Smooth muscle cell (in vitro differentiated cells): ENCODE measurements around the gene NLE1. TPM values are rescaled to one million over a fixed set of nuclear protein-coding genes. Genes with fewer than 3 reads are reported as not detected.

Source experiments
- DNase-seq: peaks from one replicate; lab custom pipeline; 2025; ENCODE audit not compliant: unreplicated experiment; lab: John Stamatoyannopoulos, UW
- H2AFZ ChIP-seq: fragments of 200-600 bp; sonication (generic); 2 replicates; pipeline ENCODE4 v1.6.0; 2016; ENCODE audit warnings: antibody characterized with exemption, low read depth, mild to moderate bottlenecking
- H3F3A ChIP-seq: fragments of 200-600 bp; sonication (generic); 2 replicates; pipeline ENCODE4 v1.6.0; 2017; ENCODE audit warnings: antibody characterized with exemption, low read depth
- H3K27ac ChIP-seq: fragments of 200-600 bp; sonication (generic); 2 replicates; pipeline ENCODE4 v1.5.1; 2016; ENCODE audit warnings: low read depth, mild to moderate bottlenecking
- H3K27me3 ChIP-seq: fragments of 200-600 bp; sonication (generic); 2 replicates; pipeline ENCODE4 v1.6.1; 2016; ENCODE audit warnings: low read depth, mild to moderate bottlenecking
- H3K36me3 ChIP-seq: fragments of 200-600 bp; sonication (generic); 2 replicates; pipeline ENCODE4 v1.5.1; 2016; ENCODE audit warnings: low read depth
- H3K4me1 ChIP-seq: fragments of 200-600 bp; sonication (generic); 2 replicates; pipeline ENCODE4 v1.5.1; 2016; ENCODE audit warnings: low read depth
- H3K4me2 ChIP-seq: fragments of 200-600 bp; sonication (generic); 2 replicates; pipeline ENCODE4 v1.6.0; 2016; ENCODE audit warnings: mild to moderate bottlenecking
- H3K4me3 ChIP-seq: fragments of 200-600 bp; sonication (generic); 2 replicates; pipeline ENCODE4 v1.5.1; 2016; ENCODE audit warnings: mild to moderate bottlenecking
- H3K79me2 ChIP-seq: fragments of 200-600 bp; sonication (generic); 2 replicates; pipeline ENCODE4 v1.6.0; 2016; ENCODE audit warnings: low read depth, mild to moderate bottlenecking
- H3K9ac ChIP-seq: fragments of 200-600 bp; sonication (generic); 2 replicates; pipeline ENCODE4 v1.6.0; 2016; ENCODE audit warnings: low read depth
- H3K9me3 ChIP-seq: fragments of 200-600 bp; sonication (generic); replicated peaks from 2 replicates; pipeline ENCODE4 v1.5.1; 2016; ENCODE audit warnings: low read depth
- H4K20me1 ChIP-seq: fragments of 200-600 bp; sonication (generic); 2 replicates; pipeline ENCODE4 v1.6.0; 2016; ENCODE audit warnings: low read depth
- WGBS: methylation state at CpG from one replicate; pipeline ENCODE4 v1.1.7; 2016; ENCODE audit warnings: low lambda C conversion rate; 5-methylcytosine and 5-hydroxymethylcytosine counted together
- polyA plus RNA-seq: library from polyadenylated mRNA; unstranded; fragments of >200 nt; fragmentation: Nextera tagmentation; extraction: Ambion mirVana; gene quantifications from 2 replicates; pipeline ENCODE4 v1.2.1, GENCODE V29; 2016
- total RNA-seq: library from RNA; depleted of rRNA; stranded (reverse); fragments of >200 nt; gene quantifications from 2 replicates; pipeline ENCODE4 v1.2.3, GENCODE V29; 2014
- TF ChIP-seq, protein P1 (sequence below): fragments of 200-600 bp; sonication (generic); IDR thresholded peaks from 2 replicates; pipeline ENCODE4 v1.5.1; 2017; ENCODE audit warnings: borderline replicate concordance, mild to moderate bottlenecking, antibody characterized with exemption; ENCODE audit not compliant: insufficient read depth, poor library complexity, severe bottlenecking

The NLE1 gene
- total and polyA plus RNA-seq, 2 experiments from 2014 or later, result 5.6 to 10.3 TPM

DNA sequence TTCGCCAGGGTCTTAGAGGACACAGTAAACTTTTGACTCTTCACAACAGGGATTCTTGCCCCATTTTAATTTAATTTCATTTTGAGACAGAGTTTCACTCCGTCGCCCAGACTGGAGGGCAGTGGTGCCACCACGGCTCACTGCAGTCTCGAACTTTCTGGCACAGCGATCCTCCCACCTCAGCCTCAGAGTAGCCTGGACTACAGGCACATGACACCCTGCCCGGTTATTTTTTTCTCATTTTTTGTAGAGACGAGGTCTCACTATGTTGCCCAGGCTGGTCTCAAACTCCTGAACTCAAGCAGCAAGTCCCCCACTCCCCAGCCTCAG is 329 bp upstream of the NLE1 start:
- Histone ChIP-seq H3K9ac (no peak overlapping the region), H3K4me2 (peak overlapping the region; percentile 98), H4K20me1 (no peaks in the 10 kb centered on the region), H3K4me3 (peak overlapping the region; percentile 81), H3K4me1 (peaks cover 8% of the 10 kb centered on the region), H3K27ac (no peak overlapping the region), H3F3A (no peaks in the 10 kb centered on the region), H3K36me3 (no peaks in the 10 kb centered on the region), H3K27me3 (no peaks in the 10 kb centered on the region), H3K79me2 (peaks cover 13% of the 10 kb centered on the region), H3K9me3 (no peaks in the 10 kb centered on the region), H2AFZ (peak overlapping the region; percentile 98)
- WGBS, result 67% methylated on average over 8 of the region's 8 CpGs
- TF ChIP-seq, protein P1, sequence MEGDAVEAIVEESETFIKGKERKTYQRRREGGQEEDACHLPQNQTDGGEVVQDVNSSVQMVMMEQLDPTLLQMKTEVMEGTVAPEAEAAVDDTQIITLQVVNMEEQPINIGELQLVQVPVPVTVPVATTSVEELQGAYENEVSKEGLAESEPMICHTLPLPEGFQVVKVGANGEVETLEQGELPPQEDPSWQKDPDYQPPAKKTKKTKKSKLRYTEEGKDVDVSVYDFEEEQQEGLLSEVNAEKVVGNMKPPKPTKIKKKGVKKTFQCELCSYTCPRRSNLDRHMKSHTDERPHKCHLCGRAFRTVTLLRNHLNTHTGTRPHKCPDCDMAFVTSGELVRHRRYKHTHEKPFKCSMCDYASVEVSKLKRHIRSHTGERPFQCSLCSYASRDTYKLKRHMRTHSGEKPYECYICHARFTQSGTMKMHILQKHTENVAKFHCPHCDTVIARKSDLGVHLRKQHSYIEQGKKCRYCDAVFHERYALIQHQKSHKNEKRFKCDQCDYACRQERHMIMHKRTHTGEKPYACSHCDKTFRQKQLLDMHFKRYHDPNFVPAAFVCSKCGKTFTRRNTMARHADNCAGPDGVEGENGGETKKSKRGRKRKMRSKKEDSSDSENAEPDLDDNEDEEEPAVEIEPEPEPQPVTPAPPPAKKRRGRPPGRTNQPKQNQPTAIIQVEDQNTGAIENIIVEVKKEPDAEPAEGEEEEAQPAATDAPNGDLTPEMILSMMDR, result no peak
- DNase-seq, result no peak

DNA sequence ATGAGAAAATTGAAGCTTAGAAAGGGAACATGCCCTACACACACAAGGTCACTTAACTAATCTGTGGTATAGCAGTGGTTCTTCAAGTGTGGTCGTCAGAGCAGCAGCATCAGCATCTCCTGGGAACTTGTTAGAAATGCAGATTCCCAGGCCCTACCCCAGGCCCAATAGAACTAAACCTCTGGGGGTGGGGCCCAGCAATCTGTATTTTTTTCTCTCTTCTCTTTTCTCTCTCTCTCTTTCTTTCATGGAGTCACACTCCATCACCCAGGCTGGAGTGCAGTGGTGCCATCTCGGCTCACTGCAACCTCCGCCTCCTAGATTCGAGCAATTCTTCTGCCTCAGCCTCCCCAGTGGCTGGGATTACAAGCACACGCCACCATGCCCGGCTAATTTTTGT is 3.9 kb downstream of the NLE1 start:
- 98% methylated on average over 6 of the region's 6 CpGs for WGBS
- Histone ChIP-seq H3K36me3 (no peaks in the 10 kb centered on the region), H4K20me1 (no peaks in the 10 kb centered on the region), H3F3A (no peaks in the 10 kb centered on the region), H3K27ac (no peak overlapping the region), H2AFZ (no peak overlapping the region), H3K4me3 (no peak overlapping the region), H3K4me2 (no peak overlapping the region), H3K4me1 (peaks cover 8% of the 10 kb centered on the region), H3K79me2 (peaks cover 13% of the 10 kb centered on the region), H3K9me3 (no peaks in the 10 kb centered on the region), H3K9ac (no peak overlapping the region), H3K27me3 (no peaks in the 10 kb centered on the region)
- TF ChIP-seq, protein P1, result no peak
- no peak for DNase-seq

DNA sequence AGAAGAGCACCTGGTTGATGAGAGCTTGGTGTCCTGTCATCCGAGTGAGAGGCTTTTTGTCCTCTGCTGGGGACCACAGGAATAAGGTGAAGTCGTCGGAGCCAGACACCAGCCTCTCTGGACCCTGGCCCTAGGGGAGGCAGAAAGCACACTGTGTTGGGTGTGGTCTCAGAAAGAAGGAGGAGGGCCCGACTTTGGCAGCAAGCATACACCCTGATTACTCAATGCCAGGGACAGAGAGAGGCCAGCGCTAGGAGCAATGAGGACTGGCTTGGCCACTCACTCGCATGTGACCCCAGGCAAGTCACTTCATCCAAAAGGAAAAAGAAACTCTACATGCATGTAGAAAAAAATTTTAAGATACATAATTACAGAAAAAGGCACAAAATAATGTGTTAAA is 6.8 kb downstream of the NLE1 start:
- H3F3A ChIP-seq, result no peaks in the 10 kb centered on the region
- no peak overlapping the region for H3K27ac ChIP-seq
- no peak overlapping the region for H2AFZ ChIP-seq
- H3K36me3 ChIP-seq, result no peaks in the 10 kb centered on the region
- no peaks in the 10 kb centered on the region for H3K27me3 ChIP-seq
- H3K79me2 ChIP-seq, result no peaks in the 10 kb centered on the region
- no peak overlapping the region for H3K4me3 ChIP-seq
- no peak overlapping the region for H3K4me2 ChIP-seq
- H4K20me1 ChIP-seq, result no peaks in the 10 kb centered on the region
- H3K9ac ChIP-seq, result no peak overlapping the region
- no peaks in the 10 kb centered on the region for H3K9me3 ChIP-seq
- TF ChIP-seq, protein P1, result no peak
- no peaks in the 10 kb centered on the region for H3K4me1 ChIP-seq
- WGBS, result 97% methylated on average over 6 of the region's 6 CpGs
- no peak for DNase-seq

DNA sequence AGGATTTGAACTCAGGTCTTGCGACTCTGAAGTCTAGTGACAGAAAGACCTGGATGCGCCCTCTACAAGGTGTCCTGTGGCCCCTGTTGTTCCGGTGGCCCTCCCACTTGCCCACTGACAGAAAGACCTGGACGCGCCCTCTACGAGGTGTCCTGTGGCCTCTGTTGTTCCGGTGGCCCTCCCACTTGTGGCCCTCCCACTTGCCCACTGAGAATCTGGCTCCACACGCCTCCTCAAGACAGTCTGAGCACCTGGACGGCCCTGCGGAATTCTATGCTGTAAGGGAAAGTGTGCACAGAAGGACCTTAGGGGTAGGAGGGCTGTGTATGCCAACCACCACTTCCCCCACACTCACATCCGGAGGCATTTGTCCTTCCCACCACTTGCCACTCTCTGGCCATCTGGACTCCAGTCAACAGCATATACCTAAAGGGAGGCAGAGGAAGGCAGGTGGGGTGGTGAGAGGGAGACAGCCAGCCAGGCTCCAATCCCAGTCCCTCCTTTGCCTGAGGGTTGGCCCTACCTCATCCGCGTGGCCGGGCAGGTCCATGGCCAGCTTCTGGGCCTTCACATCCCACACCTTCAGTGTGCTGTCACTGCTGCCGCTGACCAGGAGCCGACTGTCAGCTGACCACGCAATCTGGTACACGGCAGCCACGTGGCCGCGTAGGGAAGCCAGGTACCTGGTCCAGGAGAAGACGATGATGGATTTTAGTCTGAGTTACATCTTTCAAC is 9.1 kb downstream of the NLE1 start:
- Histone ChIP-seq H3K36me3 (no peaks in the 10 kb centered on the region), H3K4me3 (no peak overlapping the region), H4K20me1 (no peaks in the 10 kb centered on the region), H3K79me2 (no peaks in the 10 kb centered on the region), H2AFZ (no peak overlapping the region), H3K4me2 (no peak overlapping the region), H3K4me1 (no peaks in the 10 kb centered on the region), H3K27ac (no peak overlapping the region), H3K27me3 (no peaks in the 10 kb centered on the region), H3K9ac (no peak overlapping the region), H3F3A (no peaks in the 10 kb centered on the region), H3K9me3 (no peaks in the 10 kb centered on the region)
- TF ChIP-seq, protein P1, result no peak
- no peak for DNase-seq
- WGBS, result 96% methylated on average over 22 of the region's 22 CpGs
